ENCODE measurements around the gene F11R.
"Not testable (repeated sequence)": the region's sequence is repeated elsewhere in the genome, so short reads cannot be mapped to it uniquely, and the experiment has no call there.

The F11R gene

DNA sequence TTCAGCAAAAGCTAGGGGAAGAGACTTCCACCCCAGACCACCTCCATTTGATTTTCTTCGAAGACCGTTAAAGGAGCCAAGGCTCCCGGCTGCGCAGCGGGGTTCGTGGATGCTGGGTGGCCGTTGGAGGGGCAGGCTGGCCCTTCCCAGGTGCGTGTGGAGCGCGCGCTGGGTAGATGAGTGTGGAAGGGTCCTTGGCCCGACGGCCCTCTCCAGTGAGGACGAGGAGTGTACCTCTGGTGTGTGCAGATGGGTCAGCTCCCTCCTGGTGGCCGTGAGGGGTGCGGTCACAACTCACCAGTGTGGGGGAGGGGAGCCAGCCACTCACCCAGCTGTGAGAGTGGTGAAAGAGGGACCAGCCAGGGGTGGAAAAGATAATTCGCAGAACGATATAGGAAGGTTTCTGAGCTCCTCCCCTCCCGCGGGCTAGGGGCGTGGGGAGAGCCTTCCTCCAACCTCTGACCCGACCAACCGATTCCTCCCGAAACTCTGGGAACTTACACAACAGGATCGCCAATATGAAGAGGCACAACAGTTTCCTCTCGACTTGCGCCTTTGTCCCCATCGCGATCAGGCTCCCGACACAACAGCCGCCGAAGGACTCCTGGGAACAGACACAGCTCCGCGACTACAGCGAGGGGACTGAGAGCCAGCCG lies at the start of gene F11R:
TSS of gene F11R (minus strand) at position 644 of the 656 bp plus-strand sequence. CDS start at position 565, 79 bp downstream.
- no peak for DNase-seq

DNA sequence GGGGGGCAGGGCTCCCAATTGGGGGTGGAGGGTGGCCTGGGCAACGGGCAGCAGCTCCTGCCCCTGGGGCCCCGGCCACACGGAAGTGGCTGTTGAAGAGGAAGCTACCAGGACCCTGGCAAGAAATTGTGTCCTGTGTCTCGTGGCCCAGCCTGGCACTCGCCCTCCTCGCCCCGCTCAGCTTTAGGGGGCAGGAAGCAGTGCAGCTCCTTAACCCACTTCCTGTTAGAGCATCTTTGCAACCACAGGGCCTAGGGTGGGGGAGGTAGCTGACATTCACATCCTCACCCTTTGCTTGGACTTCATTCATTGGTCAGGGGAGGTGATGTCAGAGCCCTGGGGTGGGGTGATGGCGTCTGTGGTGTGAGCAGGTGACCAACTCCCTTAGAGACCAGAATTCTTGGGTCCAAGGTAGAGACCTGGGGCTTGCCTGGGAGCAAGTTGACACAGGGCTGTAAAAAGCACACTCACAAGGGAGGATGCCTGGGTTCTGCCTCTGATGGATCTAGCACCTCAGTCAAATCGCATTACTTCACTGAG lies 48.8 kb upstream of the F11R start, which contains the start of gene ARHGAP30:
TSS of gene ARHGAP30 (minus strand) at position 161 of the 540 bp plus-strand sequence. CDS start 267 bp downstream, outside the sequence.
- peak; percentile 27 for DNase-seq

DNA sequence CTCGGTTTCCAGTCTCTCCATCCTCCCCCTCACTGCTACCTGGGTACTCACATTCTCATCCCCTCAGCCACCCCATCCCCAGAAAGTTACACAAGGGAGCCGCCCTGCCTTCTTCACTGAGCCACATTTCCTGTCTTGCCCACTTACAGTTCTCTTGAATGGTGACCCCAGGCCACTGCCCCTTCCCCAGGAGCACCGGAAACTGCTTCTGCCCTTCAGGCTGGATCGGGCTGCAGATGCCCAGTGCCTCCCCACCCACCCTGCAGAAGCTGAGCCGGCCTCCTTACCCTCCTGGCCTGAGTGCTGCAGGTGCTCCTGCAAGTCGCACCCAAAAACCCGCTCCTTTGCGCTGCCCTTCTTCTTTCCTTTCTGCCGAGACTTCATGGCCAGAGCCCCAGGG lies 48.3 kb upstream of the F11R start:
- DNase-seq: no peak

DNA sequence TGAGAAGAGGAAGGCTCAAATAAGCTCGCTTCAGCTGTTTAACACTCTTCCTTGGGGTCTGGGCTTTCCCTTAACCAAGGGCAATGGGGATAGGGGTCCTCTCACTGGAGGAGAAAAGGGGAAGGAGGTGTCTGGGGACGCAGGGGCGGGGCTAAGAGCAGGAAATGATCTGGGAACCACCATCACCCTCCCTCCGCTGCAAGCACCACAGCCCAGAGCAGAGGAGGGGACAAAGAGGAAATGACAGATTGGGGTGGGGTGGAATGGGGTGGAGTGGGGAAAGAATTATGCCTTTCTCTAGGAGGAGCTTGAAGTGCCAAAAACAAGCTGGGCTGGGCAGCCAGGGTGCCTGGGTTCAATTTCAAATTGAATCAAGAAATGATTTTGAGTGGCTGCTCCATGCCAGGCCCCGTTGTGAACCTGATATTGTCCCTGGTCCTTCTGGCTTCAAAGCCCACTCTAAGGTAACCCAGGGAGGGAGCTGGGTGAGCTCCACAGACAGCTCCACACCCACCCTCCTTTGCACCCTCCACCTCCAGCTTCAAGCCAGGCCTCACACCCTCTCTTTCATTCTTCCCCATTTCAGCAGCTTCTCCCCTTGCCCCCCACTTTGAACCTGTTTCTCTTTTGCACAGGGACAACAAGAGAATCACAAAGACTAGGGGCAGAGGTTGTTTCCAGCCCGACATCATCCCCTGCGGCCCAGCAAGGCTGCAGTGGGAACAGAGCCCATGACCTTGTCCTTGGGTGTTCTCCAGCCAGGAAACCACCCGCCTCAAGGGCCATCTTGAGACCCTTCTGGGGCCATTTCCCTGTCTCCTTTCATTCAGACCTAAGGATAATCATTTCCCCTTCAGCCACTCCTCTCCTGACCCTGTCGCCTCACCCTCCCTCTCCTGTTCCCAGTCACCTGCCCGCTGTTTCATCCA lies 47.6 kb upstream of the F11R start:
- DNase-seq: peak; percentile 23

DNA sequence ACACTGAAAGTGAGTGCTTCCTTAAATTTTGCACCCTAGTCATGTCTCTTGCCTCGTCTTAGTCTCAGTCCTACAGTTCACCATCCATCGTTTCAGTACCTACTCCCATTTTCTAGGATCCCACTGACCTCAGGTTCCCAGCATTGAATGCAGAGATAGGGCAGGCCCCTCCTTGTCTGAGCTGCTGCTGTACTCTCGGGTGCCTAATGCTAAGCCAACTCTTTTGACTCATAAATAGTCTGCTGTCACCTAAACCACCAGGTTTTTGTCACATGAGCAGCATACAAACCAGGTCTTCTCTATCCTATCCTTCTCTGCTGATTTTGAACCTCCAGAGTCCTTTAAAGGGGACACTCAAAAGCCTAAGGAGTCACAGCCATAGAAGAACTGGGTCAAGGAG lies 45.7 kb upstream of the F11R start:
- no peak for DNase-seq

DNA sequence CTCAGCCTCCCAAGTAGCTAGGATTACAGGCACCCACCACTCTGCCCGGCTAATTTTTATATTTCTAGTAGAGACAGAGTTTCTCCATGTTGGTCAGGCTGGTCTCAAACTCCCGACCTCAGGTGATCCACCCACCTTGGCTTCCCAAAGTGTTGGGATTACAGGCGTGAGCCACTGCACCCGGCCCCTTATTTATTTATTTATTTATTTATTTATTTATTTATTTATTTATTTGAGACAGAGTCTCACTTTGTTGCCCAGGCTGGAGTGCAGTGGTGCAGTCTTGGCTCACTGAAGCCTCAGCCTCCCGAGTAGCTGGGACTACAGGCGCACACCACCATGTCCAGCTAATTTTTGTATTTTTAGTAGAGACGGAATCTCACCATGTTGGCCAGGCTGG lies 44.7 kb upstream of the F11R start:
- not testable (repeated sequence) for DNase-seq

DNA sequence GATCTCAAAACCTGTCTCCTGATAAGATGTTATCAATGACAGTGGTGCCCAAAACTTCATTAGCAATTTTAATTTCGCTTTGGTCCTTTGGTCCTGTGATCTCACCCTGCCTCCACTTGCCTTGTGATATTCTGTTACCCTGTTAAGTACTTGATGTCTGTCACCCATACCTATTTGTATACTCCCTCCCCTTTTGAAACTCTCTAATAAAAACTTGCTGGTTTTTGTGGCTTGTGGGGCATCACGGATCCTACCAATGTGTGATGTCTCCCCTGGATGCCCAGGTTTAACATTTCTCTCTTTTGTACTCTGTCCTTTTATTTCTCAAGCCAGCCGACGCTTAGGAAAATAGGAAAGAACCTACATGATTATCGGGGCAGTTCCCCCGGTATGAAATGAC lies 43.0 kb upstream of the F11R start:
- DNase-seq: not testable (repeated sequence)

DNA sequence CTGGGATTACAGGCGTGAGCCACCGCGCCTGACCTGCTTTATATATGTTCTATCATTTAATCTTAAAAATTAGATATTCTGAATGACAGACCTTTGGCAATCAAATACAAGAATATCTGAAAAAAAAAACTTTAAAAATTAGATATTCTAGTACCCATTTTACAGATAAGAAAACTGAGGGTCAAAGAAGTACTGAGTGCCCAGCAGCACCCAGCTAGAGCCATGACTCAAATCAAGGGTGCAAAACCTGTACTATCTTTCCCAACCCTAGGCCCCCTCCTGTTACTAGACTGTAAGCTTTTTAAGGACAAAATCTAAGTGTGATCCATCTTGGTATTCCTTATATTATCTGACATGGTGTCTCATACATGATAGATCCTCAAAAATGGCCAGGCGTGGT lies 40.5 kb upstream of the F11R start:
- DNase-seq: no peak

DNA sequence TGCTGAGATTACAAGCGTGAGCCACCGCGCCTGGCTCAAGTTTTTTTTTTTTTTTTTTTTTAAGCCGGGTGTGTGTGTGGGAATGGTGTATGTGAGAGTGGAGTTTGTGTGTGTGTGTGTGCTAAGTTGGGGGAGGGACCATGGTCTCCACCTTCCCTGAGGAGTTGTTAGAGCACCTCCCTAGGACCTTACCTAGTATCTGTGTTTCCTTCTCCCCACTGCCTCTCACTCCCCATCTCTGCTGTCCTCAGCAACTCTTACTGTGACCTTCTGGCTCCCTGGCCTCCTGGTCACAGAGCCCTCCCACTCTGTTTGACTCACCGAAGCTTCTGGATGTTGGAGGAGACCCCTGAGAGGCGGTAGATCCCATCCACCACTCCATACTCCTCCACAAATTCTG lies 38.3 kb upstream of the F11R start:
- no peak for DNase-seq

DNA sequence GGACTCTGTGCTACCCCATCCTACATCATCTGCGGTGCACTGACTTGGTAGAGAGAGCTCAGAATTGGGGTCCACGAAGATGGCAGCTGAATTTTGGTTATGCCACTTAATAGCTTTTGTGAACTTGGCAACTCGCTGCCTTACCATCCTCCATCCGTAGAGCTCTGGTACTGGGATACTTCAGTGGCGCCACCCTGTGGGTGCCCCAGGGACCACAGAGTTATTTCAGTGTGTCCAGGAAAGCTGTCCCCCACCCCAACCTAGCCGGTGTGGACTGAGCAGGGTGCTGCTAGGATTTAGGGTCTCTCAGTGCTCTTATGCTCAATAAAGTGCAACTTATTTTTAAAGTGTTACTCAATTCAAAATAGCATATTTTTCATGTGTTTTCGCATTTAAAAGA lies 33.9 kb upstream of the F11R start:
- no peak for DNase-seq

DNA sequence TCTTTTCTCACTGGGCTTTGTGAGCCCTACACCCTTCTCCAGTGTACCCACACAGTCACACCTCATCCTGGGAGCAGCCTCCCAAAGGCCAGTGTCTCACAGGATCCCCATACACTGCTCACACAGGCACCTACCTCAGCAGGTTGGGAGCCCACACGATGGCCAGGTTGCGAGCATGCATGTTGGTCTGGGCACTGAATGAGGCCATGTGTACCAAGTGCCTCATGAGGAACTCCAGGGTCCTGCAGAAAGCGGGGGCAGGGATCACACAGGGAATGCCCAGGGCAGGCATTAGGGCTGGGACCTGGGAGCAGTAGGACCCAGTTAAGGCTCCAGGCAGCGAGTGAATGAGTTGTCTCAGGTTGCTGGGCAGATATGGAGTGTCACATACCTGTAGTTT lies 33.3 kb upstream of the F11R start:
- no peak for DNase-seq

DNA sequence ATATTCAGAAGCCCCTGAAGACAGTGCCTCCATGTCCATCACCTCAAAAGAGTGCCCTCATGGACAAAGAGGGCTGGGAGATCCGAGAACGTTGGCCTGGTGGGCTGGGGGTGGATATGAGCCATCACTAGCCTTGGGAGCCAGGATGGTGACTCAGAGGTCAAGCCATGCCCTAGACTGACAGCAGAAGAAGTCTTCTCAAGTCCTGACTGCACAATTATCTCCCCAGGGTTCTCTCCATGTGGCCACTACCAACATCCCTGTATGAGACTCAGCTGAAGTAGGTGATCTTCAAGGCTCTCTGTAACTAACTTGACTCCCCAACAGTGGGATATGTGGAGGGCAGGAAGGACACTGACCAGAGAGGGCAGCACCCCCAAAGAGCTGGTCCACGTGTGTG lies 31.9 kb upstream of the F11R start:
- DNase-seq: no peak

DNA sequence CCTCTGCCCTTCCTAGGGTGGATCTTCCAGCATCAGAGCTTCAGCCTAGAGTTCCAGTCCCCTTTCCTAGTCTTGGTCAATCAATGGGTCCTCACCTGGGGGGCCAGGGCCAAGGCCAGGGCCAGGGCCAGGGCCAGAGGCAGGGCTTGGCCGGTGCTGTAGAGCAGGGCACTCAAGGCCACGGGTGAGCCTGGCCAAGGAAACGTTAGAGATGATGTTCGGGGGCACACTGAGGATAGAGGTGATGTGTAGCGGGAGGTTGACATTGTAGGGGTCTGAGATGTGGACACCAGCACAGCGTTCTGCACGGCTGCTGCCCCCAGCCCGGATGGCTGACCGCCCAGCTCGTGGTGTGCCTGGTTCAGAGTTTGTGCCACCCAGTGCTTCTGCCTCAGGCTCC lies 30.3 kb upstream of the F11R start:
- no peak for DNase-seq

DNA sequence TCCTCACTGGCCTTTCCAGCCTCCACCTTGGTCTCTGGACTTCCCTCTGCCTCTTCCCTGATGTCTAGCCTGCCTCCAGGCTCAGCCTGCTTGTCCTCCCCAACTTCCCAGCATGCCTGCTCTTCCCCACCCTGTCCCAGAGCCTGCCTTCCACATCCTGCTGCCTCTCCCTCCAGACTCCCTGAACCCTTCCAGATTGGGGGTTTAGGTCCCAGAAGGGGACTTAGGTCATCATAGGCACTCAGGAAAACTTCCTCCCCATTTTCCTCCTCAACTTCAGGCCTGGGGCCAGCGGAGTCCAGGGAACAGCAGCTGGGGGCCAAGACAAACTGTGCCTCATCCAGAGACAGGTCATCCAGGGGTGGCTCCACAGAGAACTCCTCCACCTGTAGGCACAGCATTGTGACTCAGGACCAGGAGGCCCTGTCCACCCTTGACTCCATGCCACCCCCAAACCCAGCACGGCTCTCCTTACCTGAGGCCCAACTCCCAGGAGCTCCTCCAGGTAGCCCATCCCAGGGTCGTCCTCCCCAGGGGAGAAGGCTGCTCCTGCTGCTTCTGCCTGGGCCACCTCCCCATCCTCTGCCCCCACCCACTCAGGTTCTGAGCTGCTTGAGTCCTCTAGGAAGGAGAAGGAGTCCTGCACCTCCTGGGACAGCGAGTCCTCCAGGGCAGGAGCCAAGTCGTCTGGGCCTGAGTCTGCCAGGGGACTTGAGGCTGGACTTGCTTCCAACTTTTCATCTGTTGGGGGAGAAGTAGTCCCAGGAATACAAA lies 28.2 kb upstream of the F11R start:
- no peak for DNase-seq

DNA sequence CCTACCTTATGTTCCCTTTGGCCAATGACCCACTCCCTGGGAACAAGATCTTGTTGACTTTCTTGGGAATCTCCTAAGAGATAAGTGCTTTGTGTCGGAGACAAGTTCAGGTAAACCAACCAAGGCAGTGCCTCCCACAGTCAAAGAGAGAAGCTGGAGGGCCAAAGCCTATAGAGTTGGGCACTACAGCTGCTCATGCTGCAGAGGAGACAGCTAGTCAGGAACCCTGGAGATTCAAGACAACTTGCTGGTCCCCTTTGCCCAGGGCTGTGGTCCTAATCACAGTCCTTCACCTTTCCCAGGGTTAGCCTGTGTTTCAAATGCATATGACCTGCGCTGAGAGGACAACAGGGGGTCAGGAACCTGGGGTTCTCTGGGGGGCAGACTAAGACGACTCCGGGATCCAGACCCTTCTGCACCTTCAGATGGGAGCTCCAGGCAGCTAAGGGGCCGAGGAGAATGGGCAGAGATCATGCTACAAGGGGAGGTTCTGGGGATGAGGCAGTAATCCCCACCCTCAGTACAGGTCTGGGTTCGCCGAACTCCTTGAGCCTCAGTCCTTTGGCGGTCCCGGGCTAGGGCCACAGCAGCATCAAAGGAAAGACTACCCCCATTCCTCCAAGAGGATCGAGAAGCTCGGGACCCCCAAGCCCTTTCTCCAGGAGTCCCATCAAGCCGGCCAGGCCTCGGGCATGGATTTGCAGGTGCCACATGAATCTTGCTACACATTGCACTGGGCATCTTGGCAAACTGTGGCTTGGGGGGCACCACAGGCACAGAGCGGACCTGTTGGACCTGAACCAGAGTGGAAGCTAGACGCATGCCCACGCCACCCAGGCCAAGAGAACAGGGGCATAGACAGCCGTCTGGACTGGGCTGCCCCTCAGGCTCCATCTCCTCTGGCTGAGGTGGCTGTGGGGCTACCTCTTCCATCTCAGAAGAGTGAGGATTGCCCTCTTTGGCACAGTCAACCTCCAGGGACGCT lies 26.8 kb upstream of the F11R start:
- DNase-seq: no peak

DNA sequence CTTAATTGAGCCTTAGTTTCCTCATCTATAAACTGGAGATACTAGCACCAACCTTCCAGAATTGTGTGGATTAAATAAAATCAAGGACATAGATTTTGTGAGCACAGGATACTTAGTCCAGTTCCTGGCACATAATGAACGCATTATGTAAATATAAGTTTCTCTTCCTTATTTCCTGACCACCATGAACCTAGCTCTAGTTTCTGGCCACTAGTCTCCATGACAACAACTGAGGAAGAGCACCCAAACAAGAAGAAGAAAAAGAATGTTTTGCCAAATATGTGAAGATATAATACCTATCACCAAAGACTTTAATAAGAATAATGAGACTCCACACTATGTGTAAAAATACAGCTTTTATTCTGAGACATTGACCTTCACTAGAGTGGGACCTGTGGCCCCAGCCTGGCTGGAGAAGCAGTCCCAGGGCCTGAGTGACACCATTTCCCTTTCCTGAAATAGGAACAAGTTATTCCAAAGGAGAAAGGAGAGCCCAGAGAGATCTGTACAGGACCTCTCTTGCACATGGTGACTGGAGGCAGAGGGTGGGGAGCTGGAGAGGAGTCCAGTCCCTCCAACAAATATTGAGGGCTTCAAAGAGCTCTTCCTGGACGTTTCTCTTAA lies 25.8 kb upstream of the F11R start:
- DNase-seq: peak; percentile 35

DNA sequence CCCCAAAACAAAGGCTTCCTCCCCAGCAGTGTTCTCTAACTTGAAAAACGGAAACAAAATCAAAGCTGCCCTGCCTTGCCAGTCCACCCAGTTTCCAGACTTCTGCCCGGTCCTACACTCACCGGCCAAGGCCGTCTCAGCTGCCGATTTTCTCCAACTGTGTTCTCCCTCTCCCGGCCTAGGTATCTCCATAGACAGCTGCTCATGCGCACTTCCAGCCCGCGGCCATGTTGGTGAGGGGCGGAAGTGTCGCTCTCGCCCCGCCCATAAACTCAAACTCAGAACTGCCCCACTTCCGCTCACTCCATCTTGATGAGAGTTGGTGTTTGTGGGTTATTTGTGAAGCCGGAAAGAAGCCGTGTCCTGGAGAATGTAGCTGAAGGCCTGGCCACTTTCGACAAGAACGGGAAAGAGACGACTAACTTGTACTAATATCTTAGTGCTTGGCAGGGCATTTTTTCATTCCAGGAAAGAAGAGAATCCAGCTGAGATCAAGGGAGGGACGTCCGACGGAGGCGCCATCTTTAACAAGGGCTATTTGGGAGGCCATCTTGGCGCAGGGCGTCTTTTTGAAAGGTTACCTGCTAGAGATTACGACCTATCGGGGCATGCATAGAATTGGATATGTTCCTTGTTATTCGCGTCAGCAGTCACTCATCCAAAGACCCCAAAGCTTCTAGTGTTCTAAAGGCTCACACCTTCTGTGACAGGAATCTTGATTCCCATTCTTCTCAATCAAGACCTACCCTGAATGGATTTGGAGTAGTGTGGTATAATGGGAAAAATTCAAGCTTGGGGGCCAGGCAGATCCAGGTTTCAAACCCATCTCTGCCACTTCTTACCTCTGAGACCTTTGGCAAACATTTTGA lies 25.0 kb upstream of the F11R start, which contains the start of gene USF1:
TSS of gene USF1 (minus strand) at position 242 of the 869 bp plus-strand sequence. CDS start 2,702 bp downstream, outside the sequence.
- DNase-seq: peak; percentile 95

DNA sequence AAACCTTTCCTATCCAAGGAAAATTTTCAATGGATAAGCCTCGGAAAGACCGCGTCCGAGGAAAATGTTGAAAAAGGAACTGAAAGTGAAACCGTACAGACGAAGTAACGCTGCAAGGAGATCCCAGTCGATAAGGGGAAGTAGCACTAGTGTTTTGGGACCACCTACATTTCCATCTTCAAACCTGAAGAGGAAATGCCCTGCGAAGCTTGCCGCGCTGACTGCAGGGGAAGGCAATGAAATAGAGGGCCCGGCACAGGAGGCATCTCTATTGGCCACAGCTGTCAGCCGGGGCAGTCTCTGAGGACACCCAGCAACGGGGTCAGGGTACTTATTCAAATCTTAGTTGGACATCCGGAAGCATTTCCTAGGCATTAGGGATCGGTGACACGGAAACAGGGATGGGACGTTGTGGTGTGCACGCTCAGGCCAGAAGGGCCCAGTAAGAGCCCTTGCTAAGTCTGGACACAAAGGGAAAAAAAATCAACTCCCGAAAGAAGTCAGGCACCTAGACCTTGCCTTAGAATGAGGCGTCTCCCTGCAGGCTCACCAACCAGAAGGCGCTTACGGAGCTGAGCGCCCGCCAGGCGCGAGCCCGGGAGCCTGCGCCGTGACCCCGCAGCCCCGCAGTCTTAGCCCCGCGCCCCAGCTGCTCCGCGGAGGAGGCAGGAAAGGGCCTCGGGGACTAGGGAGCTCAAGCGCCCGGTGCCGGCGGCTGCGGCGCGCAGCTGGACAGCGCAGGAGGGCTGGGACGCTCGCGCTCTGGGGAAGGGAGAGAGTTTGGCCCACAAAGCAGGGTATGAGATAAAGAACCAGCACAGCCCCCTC lies 24.2 kb upstream of the F11R start:
- DNase-seq: peak; percentile 69

DNA sequence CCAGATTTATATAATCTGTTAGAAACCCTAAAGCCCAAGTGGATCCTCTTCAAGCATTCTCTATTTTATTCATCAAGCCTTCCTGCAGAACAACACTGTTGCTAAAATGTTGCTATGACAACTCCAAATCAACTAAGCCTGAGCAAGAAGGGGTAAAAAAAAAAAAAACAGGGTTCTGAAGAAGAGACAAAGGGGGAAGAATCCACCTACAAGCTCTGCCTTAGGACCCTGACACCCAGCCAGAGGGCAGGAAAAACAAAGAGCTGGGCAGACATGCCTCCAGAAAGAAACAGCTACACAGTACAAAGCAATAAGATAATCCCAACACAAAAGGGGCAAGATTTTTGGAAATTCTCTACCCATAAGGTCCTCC lies 23.6 kb upstream of the F11R start:
- no peak for DNase-seq

Data from midbrain (tissue), 1 donor.